Mucosa of rectum (tissue), 2 donors: ENCODE results near the gene TXNDC11.

Experiments used
- H3K27ac ChIP-seq, 2 donors: one replicate each; pipeline ENCODE4 v1.7.0; 2013; ENCODE audit warnings: inconsistent platforms in 2 of 2, low read depth in 2 of 2, low read length in 2 of 2
- H3K27me3 ChIP-seq, 2 donors: one replicate each; pipeline ENCODE4 v1.7.0; 2013; ENCODE audit warnings: low read length in 2 of 2; ENCODE audit not compliant: control insufficient read depth in 2 of 2, insufficient read depth in 2 of 2
- H3K36me3 ChIP-seq, 2 donors: one replicate each; pipeline ENCODE4 v1.7.0; 2013; ENCODE audit warnings: low read length in 2 of 2; ENCODE audit not compliant: control insufficient read depth in 2 of 2, insufficient read depth in 2 of 2
- H3K4me1 ChIP-seq, 2 donors: one replicate each; pipeline ENCODE4 v1.7.0; 2013; ENCODE audit warnings: low read length in 2 of 2, mild to moderate bottlenecking in 1 of 2; ENCODE audit not compliant: control insufficient read depth in 2 of 2, insufficient read depth in 2 of 2
- H3K4me3 ChIP-seq, 2 donors: one replicate each; pipeline ENCODE4 v1.7.0; 2013; ENCODE audit warnings: low read length in 2 of 2
- H3K9ac ChIP-seq, 2 donors: one replicate each; pipeline ENCODE4 v1.7.0; 2013; ENCODE audit warnings: low read length in 2 of 2, low read depth in 1 of 2, mild to moderate bottlenecking in 1 of 2
- H3K9me3 ChIP-seq, 2 donors: one replicate each; pipeline ENCODE4 v1.7.0; 2013; ENCODE audit warnings: low read length in 2 of 2; ENCODE audit not compliant: control insufficient read depth in 2 of 2
- donor health status: healthy.
- donor health status: Normal muscosa, but diverticular disease.

TXNDC11 gene

DNA sequence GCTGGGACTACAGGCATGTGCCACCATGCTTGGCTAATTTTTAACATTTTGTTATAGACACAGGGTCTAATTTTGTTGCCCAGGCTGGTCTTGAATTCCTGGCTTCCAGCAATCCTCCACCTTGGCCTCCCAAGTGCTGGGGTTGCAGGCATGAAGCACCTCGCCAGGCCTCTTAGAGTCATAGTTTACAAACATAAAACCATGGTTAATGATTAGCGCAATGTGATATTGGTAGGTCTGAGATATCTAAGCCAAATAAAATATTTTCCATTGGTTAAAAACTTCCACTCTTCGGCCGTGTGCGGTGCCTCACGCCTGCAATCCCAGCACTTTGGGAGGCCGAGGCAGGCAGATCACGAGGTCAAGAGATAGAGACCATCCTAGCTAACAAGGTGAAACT is 16.6 kb downstream of the TXNDC11 start:
- peaks cover 0 to 8% of the 10 kb centered on the region in 2 donors for H3K4me1 ChIP-seq
- no peak overlapping the region for H3K9ac ChIP-seq
- no peak overlapping the region for H3K27ac ChIP-seq
- H3K9me3 ChIP-seq = no peaks in the 10 kb centered on the region
- no peaks in the 10 kb centered on the region for H3K27me3 ChIP-seq
- H3K4me3 ChIP-seq = no peak overlapping the region
- H3K36me3 ChIP-seq = peaks cover 41 to 60% of the 10 kb centered on the region in 2 donors

- no peaks in the 10 kb centered on the region for H3K9me3 ChIP-seq
- H3K4me3 ChIP-seq = no peak overlapping the region
- H3K27ac ChIP-seq = no peak overlapping the region
- H3K9ac ChIP-seq = no peak overlapping the region
- peaks cover 0 to 5% of the 10 kb centered on the region in 2 donors for H3K4me1 ChIP-seq
- no peaks in the 10 kb centered on the region for H3K27me3 ChIP-seq
- peaks cover 40 to 57% of the 10 kb centered on the region in 2 donors for H3K36me3 ChIP-seq
Observed at GRCh38 chr16:11725457-11725856, 17.2 kb downstream of the TXNDC11 start.

DNA sequence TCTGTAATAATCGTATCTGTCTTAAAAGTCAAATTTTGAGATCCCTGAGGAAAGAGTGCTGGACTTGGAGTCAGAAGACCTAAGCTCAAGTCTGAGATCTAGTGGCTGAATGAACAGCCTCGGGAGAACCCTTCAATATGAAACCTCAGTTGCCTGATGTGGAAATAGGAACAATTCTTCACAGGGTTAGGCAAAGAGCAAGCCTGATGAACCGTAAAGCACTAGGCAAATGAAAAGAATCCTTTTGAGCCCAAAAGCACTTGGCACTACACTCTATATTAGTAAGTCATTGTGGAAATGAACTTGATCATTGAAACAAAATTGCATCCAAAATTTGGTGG is 20.2 kb downstream of the TXNDC11 start:
- no peaks in the 10 kb centered on the region for H3K27me3 ChIP-seq
- peaks cover 0 to 5% of the 10 kb centered on the region in 2 donors for H3K4me1 ChIP-seq
- no peaks in the 10 kb centered on the region for H3K9me3 ChIP-seq
- no peak overlapping the region for H3K4me3 ChIP-seq
- peaks cover 38 to 50% of the 10 kb centered on the region in 2 donors for H3K36me3 ChIP-seq
- no peak overlapping the region for H3K9ac ChIP-seq
- no peak overlapping the region for H3K27ac ChIP-seq

- H3K4me3 ChIP-seq = no peak overlapping the region
- no peak overlapping the region for H3K27ac ChIP-seq
- H3K9me3 ChIP-seq = no peaks in the 10 kb centered on the region
- peaks cover 38 to 50% of the 10 kb centered on the region in 2 donors for H3K36me3 ChIP-seq
- H3K4me1 ChIP-seq = peaks cover 0 to 5% of the 10 kb centered on the region in 2 donors
- no peak overlapping the region for H3K9ac ChIP-seq
- H3K27me3 ChIP-seq = no peaks in the 10 kb centered on the region
Observed at GRCh38 chr16:11721781-11722467, 20.7 kb downstream of the TXNDC11 start.

DNA sequence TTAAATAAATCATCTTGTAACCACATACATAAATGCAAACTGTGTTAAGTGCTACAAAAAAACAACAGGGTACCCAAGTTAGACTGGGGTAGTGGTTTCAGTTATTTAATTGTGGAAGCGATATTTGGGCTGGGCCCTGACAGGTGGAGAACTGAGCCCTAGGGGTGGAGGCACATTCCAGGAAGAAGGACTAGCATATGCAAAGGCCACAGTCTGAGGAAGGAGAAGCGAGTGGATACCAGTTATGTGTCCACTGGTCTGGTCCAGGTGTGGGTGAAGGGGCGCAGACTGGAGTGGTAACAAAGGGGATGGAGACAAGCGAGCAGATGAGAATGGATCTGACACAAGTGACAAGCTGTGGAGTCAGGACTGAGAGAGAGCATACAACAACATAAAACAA is 22.9 kb downstream of the TXNDC11 start:
- Histone ChIP-seq H3K4me3 (no peak overlapping the region), H3K4me1 (peaks cover 0 to 5% of the 10 kb centered on the region in 2 donors), H3K9ac (no peak overlapping the region), H3K27me3 (no peaks in the 10 kb centered on the region), H3K9me3 (no peaks in the 10 kb centered on the region), H3K36me3 (peaks cover 34 to 48% of the 10 kb centered on the region in 2 donors), H3K27ac (no peak overlapping the region)

- no peak overlapping the region for H3K9ac ChIP-seq
- peaks cover 0 to 5% of the 10 kb centered on the region in 2 donors for H3K4me1 ChIP-seq
- H3K27ac ChIP-seq = no peak overlapping the region
- peaks cover 31 to 44% of the 10 kb centered on the region in 2 donors for H3K36me3 ChIP-seq
- no peaks in the 10 kb centered on the region for H3K9me3 ChIP-seq
- no peaks in the 10 kb centered on the region for H3K27me3 ChIP-seq
- no peak overlapping the region for H3K4me3 ChIP-seq
Observed at GRCh38 chr16:11719171-11719570, 23.5 kb downstream of the TXNDC11 start.

GRCh38 chr16:11717811-11718210 is 24.8 kb downstream of the TXNDC11 start:
- Histone ChIP-seq H3K36me3 (peaks cover 30 to 42% of the 10 kb centered on the region in 2 donors), H3K9ac (no peak overlapping the region), H3K4me3 (no peak overlapping the region), H3K4me1 (peaks cover 0 to 5% of the 10 kb centered on the region in 2 donors), H3K9me3 (no peaks in the 10 kb centered on the region), H3K27me3 (no peaks in the 10 kb centered on the region), H3K27ac (no peak overlapping the region)

GRCh38 chr16:11716336-11716735 is 26.3 kb downstream of the TXNDC11 start:
- H3K9me3 ChIP-seq = no peaks in the 10 kb centered on the region
- H3K27me3 ChIP-seq = no peaks in the 10 kb centered on the region
- no peaks in the 10 kb centered on the region for H3K4me1 ChIP-seq
- H3K4me3 ChIP-seq = no peak overlapping the region
- no peak overlapping the region for H3K27ac ChIP-seq
- peaks cover 34 to 38% of the 10 kb centered on the region in 2 donors for H3K36me3 ChIP-seq
- no peak overlapping the region for H3K9ac ChIP-seq

- Histone ChIP-seq H3K4me1 (no peaks in the 10 kb centered on the region), H3K27ac (no peak overlapping the region)
Observed at GRCh38 chr16:11715246-11715947, 27.3 kb downstream of the TXNDC11 start.

GRCh38 chr16:11712122-11712521 is 30.5 kb downstream of the TXNDC11 start:
- H3K36me3 ChIP-seq = peaks cover 29 to 38% of the 10 kb centered on the region in 2 donors
- no peak overlapping the region for H3K27ac ChIP-seq
- H3K27me3 ChIP-seq = no peaks in the 10 kb centered on the region
- no peaks in the 10 kb centered on the region for H3K9me3 ChIP-seq
- H3K4me1 ChIP-seq = no peaks in the 10 kb centered on the region
- no peak overlapping the region for H3K4me3 ChIP-seq
- H3K9ac ChIP-seq = no peak overlapping the region

More at GRCh38 chr16:11715246-11715947, 27.3 kb downstream of the TXNDC11 start:
- no peaks in the 10 kb centered on the region for H3K9me3 ChIP-seq
- H3K27me3 ChIP-seq = no peaks in the 10 kb centered on the region
- H3K9ac ChIP-seq = no peak overlapping the region
- no peak overlapping the region for H3K4me3 ChIP-seq
- peaks cover 38 to 44% of the 10 kb centered on the region in 2 donors for H3K36me3 ChIP-seq
